Measurements from ENCODE around the gene NTM. TPM values are rescaled to one million over a fixed set of nuclear protein-coding genes. Genes with fewer than 3 reads are reported as not detected.

Gene NTM
- total RNA-seq, 2 donors from 2014 or later = 19.1 to 44.7 TPM

- no peak for DNase-seq (ENCODE audit: low spot score)
- Histone ChIP-seq H3K9me3 (no peaks in the 10 kb centered on the region), H3K4me3 (no peak overlapping the region), H3K4me1 (no peaks in the 10 kb centered on the region), H3K27me3 (no peaks in the 10 kb centered on the region), H3K36me3 (no peaks in the 10 kb centered on the region), H3K27ac (no peak overlapping the region)
- no peak for TF ChIP-seq CTCF (IDR thresholded peaks at IDR 0.05)
These were observed 966.5 kb downstream of the NTM start for GRCh38 chr11:132336781-132337535.

- Histone ChIP-seq H3K4me3 (no peak overlapping the region), H3K27me3 (no peaks in the 10 kb centered on the region), H3K36me3 (no peaks in the 10 kb centered on the region), H3K9me3 (no peaks in the 10 kb centered on the region), H3K27ac (no peak overlapping the region), H3K4me1 (peaks cover 0 to 5% of the 10 kb centered on the region in 2 donors)
- TF ChIP-seq CTCF (IDR thresholded peaks at IDR 0.05) = no peak
- no peak for DNase-seq (ENCODE audit: low spot score)
These were observed 967.5 kb downstream of the NTM start for GRCh38 chr11:132337819-132338416.

- no peaks in the 10 kb centered on the region for H3K27me3 ChIP-seq
- H3K27ac ChIP-seq = no peak overlapping the region
- peaks cover 0 to 10% of the 10 kb centered on the region in 2 donors for H3K4me1 ChIP-seq
- DNase-seq (ENCODE audit: low spot score) = no peak
- H3K4me3 ChIP-seq = no peak overlapping the region
- no peaks in the 10 kb centered on the region for H3K36me3 ChIP-seq
- no peaks in the 10 kb centered on the region for H3K9me3 ChIP-seq
- TF ChIP-seq CTCF (IDR thresholded peaks at IDR 0.05) = no peak
These were observed 972.0 kb downstream of the NTM start for GRCh38 chr11:132342408-132342807.

- Histone ChIP-seq H3K9me3 (no peaks in the 10 kb centered on the region), H3K36me3 (no peaks in the 10 kb centered on the region), H3K27ac (no peak overlapping the region), H3K4me3 (no peak overlapping the region), H3K27me3 (no peaks in the 10 kb centered on the region), H3K4me1 (peaks cover 0 to 10% of the 10 kb centered on the region in 2 donors)
- TF ChIP-seq CTCF (IDR thresholded peaks at IDR 0.05) = no peak
- DNase-seq (ENCODE audit: low spot score) = no peak
These were observed 973.2 kb downstream of the NTM start for GRCh38 chr11:132343445-132344175.

GRCh38 chr11:132346558-132347148 is 976.2 kb downstream of the NTM start:
- Histone ChIP-seq H3K27ac (no peak overlapping the region), H3K4me1 (peaks cover 0 to 14% of the 10 kb centered on the region in 2 donors), H3K4me3 (no peak overlapping the region), H3K9me3 (no peaks in the 10 kb centered on the region), H3K27me3 (no peaks in the 10 kb centered on the region), H3K36me3 (no peaks in the 10 kb centered on the region)
- DNase-seq (ENCODE audit: low spot score) = no peak
- no peak for TF ChIP-seq CTCF (IDR thresholded peaks at IDR 0.05)
